C4-2B (cell line): ENCODE data around the gene TELO2.

ENCODE experiments used
- H3K27ac ChIP-seq: fragments of 450-650 bp; 2 replicates; pipeline ENCODE4 v1.5.1; 2017
- ZFX ChIP-seq: fragments of 450-650 bp; IDR thresholded peaks from 2 replicates; pipeline ENCODE4 v1.6.1; 2017
- TF ChIP-seq, protein P1 (sequence below): fragments of 450-650 bp; conservative IDR thresholded peaks from 2 replicates; pipeline ENCODE4 v1.5.1; 2017; ENCODE audit warnings: mild to moderate bottlenecking

TELO2 gene

DNA sequence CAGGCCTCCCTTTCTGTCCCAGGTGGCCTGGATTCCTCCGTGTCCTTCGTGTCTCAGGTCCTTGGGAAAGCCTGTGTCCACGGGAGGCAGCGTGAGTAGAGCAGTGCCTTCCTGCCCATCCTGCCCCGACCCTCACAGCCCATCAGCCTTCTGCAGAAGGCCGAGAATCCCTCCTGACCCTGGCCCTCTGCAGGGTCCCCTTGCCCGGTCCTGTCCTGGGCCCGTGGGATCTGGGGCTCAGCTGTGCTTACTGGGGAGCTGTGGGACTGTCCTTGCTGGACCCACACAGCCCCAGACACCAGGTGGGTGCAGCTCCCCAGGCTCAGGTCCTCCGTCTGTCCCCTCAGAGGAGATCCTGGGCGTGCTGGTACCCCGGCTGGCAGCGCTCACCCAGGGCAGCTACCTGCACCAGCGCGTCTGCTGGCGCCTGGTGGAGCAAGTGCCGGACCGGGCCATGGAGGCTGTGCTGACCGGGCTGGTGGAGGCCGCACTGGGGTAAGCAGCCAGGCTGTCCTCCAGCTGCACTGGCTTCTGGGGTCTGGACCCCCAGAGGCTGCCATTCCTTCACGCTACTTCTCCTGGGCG, 3.9 kb downstream of the TELO2 start:
- H3K27ac ChIP-seq = no peak overlapping the region
- TF ChIP-seq, protein P1, sequence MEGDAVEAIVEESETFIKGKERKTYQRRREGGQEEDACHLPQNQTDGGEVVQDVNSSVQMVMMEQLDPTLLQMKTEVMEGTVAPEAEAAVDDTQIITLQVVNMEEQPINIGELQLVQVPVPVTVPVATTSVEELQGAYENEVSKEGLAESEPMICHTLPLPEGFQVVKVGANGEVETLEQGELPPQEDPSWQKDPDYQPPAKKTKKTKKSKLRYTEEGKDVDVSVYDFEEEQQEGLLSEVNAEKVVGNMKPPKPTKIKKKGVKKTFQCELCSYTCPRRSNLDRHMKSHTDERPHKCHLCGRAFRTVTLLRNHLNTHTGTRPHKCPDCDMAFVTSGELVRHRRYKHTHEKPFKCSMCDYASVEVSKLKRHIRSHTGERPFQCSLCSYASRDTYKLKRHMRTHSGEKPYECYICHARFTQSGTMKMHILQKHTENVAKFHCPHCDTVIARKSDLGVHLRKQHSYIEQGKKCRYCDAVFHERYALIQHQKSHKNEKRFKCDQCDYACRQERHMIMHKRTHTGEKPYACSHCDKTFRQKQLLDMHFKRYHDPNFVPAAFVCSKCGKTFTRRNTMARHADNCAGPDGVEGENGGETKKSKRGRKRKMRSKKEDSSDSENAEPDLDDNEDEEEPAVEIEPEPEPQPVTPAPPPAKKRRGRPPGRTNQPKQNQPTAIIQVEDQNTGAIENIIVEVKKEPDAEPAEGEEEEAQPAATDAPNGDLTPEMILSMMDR = no peak
- TF ChIP-seq ZFX = no peak

DNA sequence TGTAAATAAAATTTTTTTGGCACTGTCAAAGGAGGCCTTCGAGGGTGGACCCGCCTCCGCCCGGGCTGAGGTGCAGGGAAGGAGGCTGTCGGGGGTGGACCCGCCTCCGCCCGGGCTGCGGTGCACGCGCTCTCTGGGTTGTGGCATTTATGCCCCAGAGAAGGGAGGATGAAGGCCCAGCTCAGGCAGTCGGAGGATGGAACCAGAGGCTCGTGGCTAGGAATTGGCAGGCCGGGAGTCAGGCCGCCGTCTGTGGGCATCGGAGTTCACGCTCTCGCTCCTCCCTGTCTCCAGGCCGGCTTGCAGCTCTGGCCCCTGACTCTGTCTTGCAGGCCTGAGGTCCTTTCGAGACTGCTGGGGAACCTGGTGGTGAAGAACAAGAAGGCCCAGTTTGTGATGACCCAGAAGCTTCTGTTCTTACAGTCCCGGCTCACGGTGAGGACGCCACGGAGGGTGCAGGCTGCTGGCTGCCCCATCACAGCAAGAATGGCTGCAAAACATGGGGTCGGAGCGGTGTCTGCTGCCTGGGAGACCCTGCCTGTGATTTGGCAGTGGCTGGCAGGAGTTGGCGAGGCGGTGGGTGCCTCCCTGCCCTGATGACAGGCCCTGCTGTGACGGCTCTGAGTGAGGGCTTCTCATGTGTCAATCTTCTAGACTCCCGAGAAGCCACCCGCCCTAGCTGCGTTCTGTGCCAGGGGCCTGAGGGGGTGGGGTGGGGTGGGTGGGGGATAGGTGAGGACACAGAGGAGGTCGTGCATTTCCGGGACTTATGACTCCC, 5.9 kb downstream of the TELO2 start:
- H3K27ac ChIP-seq = no peak overlapping the region
- no peak for TF ChIP-seq ZFX
- TF ChIP-seq, protein P1 = no peak

DNA sequence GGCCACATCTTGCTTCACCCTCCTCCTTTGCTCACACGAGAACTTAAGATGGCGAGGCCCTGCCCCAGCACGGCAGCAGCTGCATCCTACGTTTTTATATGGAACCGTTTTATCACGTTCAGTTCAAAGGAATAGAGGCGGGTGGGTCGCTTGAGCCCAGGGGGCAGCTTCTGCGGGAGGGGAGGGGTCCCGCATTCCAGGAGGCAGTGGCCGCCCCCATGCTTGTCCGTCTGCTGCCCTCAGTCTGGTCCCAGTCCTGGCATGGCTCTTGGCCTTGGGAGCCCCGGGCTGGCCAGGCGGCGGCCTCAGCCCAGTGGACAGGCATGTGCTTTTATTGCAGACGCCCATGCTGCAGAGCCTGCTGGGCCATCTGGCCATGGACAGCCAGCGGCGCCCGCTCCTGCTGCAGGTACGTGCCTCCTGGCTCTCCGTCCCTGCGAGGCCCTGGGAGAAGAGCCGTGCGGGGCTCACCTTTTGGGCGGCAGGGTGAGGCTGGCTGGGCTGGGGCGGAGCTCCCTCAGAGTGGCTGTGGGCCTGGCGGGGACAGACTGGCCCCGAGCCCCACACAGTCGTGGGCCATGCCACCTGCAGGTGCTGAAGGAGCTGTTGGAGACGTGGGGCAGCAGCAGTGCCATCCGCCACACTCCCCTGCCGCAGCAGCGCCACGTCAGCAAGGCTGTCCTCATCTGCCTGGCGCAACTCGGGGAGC, 6.8 kb downstream of the TELO2 start:
- TF ChIP-seq, protein P1 = no peak
- TF ChIP-seq ZFX = no peak
- H3K27ac ChIP-seq = no peak overlapping the region

DNA sequence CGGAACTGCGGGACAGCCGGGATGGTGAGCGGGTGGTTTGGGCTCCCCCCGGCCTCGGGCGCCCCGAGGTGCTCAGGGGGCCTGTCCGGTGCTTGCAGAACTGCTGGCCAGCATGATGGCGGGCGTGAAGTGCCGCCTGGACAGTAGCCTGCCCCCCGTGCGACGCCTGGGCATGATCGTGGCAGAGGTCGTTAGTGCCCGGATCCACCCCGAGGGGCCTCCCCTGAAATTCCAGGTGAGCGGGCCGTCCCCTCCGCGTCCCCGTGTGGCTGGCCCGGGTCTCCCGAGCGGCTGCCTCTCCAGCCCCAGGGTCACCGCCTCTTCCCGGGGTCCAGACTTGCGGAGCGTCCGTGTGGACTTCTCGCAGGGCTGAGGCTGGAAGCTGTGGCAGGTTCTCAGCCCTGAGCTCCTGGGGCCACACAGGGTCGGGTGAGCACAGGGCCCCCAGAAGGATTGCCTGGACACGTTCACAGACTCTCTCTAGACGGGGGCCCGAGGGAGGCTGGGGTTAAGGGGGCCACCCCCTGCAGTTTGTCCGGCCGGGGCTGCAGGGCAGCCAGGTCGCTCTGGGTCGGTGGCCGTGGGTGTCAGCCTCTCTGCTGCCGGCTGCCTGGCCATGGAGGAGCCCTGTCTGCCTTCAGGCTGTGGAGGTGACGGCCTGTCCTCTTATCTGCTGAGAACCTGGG, 7.4 kb downstream of the TELO2 start:
- H3K27ac ChIP-seq = no peak overlapping the region
- TF ChIP-seq, protein P1 = no peak
- no peak for TF ChIP-seq ZFX

DNA sequence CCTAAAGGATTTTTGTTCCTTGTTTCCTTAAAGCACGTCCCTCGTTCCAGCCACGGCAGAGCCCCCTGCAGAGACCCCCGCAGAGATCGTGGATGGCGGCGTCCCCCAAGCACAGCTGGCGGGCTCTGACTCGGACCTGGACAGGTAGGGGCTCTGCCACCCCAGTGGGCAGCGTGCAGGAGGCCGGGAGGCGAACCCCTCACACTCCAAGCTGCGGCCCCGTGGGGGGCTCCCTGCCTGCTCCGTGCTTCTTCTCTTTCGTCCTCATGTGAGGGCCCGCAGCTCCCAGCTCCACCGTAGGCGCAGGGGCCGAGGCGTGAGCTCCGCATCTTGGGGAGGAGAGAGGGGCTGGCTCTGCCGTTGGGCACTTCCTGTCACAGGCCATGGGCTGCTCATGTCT, 8.5 kb downstream of the TELO2 start:
- TF ChIP-seq, protein P1 = no peak
- TF ChIP-seq ZFX = no peak
- H3K27ac ChIP-seq = no peak overlapping the region

DNA sequence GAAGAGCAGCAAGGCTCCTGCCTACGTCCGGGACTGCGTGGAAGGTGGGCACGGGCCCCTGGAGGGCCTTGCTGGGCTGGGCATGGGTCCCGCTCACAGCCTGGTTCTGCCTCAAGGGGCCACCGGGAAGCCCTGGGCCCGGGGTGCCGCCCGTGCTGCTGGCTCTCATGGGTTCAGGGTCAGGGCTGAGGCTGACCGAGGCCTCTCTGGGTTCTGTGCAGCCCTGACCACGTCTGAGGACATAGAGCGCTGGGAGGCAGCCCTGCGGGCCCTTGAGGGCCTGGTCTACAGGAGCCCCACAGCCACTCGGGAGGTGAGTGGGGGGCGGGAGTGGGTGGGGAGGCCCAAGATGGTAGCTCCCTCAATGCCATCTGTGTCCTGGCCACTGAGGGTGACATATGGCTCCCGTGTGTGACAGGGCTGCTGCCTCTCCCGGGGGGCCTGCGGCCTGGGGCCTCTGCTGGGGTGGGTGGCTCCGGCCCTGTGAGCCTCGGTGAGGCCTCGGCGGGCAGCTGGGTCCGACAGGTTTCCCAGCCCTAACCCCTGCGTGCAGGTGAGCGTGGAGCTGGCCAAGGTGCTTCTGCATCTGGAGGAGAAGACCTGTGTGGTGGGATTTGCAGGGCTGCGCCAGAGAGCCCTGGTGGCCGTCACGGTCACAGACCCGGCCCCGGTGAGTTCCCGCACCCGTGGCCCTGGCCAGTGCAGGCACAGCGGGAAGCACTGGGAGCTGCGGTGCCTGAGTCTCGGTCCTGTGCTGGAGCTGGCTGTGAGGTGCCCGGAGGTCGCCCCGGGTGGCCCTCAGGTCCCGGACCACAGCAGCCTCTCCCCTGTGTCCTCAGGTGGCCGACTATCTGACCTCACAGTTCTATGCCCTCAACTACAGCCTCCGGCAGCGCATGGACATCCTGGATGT, 9.2 kb downstream of the TELO2 start:
- no peak for TF ChIP-seq ZFX
- TF ChIP-seq, protein P1 = no peak
- no peak overlapping the region for H3K27ac ChIP-seq
